ENCODE data around the gene MAGI2.

The MAGI2 gene

DNA sequence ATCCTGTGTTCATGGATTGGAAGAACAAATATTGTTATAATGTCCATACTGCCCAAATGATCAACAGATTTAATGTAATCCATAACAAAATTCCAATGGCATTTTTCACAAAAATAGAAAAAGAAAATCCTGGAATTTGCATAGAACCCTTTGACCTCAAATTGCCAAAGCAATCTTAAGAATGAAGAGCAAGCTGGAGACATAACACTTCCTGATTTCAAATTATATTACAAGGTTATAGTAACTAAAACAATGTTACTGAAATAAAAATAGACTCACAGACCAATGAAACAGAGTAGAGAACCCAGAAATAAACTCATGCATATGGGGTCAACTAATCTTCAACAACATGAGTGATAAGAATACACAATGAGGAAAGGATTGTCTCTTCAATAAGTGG lies 1352.4 kb downstream of the MAGI2 start:
- DNase-seq: no peak

DNA sequence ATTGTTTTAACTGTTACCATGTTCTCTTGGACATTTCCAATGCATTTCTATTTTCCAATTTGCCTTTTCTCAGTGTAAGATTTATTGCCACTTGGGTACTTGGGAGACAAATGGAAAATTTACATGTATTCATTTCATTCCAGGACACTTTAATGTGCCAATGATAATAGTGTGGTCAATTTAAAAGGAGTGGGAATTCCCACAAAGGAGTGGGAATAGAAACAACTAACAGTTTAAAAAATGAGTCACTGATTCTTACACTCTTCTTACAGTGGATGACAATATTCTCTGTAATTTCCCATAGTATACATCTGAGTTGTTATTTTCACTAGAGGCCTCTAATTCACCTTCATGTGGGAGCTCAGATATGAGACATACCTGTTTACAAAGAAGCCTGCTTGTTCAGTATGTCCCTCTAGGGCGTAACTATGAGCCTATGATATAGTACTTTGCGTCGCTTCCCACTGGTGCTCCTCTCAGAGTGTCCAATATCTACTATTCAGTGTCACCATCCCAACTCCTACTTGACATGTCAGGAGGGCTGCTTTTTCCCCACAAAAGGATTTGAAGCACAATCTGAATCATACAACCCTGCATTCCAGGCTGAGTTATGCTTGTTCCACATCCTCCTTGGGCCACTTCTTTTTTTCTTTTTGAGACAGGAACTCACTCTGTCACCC lies 1353.6 kb downstream of the MAGI2 start:
- no peak for DNase-seq

GRCh38 chr7:78095549-78095948 lies 1357.9 kb downstream of the MAGI2 start:
- DNase-seq: peak; percentile 31

GRCh38 chr7:78092331-78092730 lies 1361.1 kb downstream of the MAGI2 start:
- DNase-seq: no peak

- DNase-seq: no peak
These were observed 1362.9 kb downstream of the MAGI2 start for GRCh38 chr7:78090616-78091015.

DNA sequence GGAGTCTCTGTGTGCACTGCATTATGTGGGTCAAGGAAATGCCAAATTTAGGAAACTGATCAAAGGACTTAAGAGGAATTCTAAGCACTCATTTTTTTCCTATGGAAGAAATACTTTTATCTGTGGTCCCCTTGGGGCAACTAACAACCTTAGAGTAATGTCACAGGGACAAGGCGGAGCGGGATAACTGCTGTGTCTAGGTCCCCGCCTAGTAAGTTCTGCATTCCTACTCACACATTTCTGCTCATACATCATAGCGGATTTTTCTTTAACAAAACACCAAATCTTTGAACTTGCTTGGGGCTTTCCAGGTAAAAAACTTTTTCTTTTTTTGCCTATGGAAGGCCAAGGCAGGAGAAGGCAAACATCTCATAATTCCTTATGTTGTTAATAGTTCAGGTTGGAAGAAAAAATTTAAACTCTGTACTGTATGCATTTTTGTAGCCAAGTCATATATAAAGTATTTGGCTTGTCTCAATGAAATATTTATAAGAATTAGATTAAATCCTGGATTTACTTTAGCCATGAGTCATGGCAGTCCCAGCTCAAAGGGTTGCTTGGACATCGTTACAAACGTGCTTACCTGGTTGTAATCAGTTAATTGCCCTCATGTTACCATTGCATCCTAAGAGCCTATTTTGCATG lies 1369.9 kb downstream of the MAGI2 start:
- no peak for DNase-seq

- no peak for DNase-seq
These were observed 1370.9 kb downstream of the MAGI2 start for GRCh38 chr7:78082556-78082955.

DNA sequence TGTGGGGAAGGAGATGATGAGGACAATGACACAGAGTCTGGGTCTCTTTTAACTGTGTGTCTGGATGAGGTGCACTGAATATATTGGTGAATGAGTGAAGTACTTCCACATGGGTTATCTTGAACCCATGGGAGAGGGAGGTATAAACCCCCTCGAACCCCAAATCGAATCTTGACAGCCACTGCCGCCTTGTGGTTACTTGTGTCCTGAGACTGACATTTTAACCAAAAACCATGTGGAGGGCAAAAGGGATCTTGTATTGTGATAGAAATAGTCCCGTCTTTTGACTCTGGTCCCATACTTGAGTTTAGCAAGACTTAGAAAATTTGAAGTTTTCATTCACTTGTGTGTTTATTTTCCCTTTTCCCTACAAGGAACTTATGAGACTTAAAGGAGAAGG lies 1371.6 kb downstream of the MAGI2 start:
- no peak for DNase-seq

- no peak for DNase-seq
These were observed 1372.1 kb downstream of the MAGI2 start for GRCh38 chr7:78081344-78081743.

GRCh38 chr7:78080811-78081210 lies 1372.7 kb downstream of the MAGI2 start:
- DNase-seq: no peak

DNA sequence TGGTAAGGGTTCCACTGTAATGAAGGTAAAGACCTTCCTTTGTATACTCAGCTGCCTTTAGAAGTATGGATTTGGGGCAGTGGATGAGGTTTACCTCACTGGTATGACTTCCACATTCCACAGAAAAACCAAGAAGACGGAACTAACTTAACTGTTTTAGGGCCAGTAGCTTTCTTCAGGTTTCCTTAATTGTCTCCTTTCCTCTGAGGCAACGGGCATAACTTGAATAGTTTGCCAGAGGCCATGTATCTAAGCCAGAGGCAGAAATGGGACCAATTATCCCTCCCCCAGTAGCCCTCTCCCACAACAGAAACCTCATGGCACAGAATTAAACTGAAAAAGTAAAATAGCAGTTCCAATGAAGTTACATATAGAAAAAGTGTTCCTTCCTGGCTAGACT lies 1373.2 kb downstream of the MAGI2 start:
- DNase-seq: no peak

- no peak for DNase-seq
These were observed 1378.8 kb downstream of the MAGI2 start for GRCh38 chr7:78074713-78075112.

- no peak for DNase-seq
These were observed 1379.7 kb downstream of the MAGI2 start for GRCh38 chr7:78073609-78074382.

GRCh38 chr7:78072201-78072590 lies 1381.3 kb downstream of the MAGI2 start:
- DNase-seq: no peak

DNA sequence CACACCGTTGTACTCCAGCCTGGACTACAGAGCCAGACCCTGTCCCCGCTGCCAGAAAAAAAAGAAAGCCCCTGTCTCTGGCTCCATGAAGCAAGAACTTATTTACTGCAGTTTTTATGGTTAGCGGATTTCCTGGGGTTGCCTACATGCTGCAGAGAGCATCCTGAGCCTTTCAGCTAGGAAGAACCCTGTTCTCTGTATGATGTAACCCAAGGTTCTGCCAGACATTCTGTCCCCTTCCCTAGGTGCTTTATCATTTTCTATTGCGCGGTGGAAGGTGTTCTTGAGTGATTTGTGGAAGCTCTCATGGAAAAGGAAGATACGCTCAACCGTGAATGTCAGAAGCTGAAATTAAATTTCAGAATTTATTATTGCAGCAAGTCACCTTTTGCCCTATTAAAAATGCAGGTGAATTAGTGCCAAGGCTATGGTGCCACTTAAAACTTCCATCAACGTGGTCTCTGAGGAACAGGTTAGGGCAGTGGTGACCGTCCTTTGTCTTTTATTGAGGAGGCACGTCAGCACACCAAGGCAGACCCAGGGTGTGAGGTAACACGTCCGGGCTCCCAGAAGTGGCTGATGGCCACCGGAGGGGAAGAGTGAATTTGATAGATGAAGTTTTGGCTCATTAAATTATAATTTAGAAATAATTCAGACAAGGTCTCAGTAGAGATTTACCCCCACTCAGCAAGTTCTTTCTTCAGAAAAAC lies 1381.8 kb downstream of the MAGI2 start:
- DNase-seq: no peak

GRCh38 chr7:78066599-78066998 lies 1386.9 kb downstream of the MAGI2 start:
- DNase-seq: peak; percentile 50

DNA sequence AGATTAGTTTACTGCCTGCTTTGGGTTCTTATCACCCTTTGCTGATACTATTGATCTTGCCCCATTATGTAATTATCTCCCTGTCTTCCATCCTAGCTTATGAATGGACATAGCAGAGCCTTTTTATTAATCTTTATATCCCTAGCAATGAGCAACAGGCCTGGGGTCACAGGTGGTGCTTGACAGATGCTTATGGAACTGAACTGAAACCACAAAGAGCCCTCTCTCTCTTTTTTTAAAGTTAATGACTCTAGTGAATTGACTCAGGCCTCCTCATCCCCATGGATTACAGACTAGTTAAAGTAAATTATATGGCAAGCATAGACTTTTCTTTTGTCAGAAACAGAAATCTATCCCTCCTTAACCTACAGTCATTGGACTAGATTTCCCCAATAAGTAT lies 1389.7 kb downstream of the MAGI2 start:
- DNase-seq: no peak

DNA sequence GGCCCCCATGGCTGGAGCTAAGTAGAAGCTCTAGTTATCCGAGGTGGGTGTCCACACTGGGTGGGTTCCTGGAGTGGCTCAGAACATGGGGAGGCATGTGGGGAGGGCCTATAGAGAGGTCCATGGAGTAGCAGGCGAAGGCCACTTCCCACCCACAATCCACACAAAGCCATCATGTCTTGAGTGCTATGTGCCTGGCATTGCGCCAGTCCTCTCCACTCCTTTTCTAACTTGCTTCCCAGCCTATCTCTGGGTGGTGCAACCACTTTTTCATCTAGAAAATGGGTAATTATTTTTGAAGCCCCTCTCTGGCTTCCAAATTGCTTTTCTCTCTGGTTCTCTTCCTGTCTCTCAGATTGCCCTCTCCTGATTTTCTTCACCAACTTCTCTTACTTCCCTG lies 1391.3 kb downstream of the MAGI2 start:
- no peak for DNase-seq

GRCh38 chr7:78057571-78057970 lies 1395.9 kb downstream of the MAGI2 start:
- no peak for DNase-seq

- DNase-seq: peak; percentile 77
These were observed 1397.9 kb downstream of the MAGI2 start for GRCh38 chr7:78055599-78055998.

- no peak for DNase-seq
These were observed 1398.4 kb downstream of the MAGI2 start for GRCh38 chr7:78055001-78055573.

DNA sequence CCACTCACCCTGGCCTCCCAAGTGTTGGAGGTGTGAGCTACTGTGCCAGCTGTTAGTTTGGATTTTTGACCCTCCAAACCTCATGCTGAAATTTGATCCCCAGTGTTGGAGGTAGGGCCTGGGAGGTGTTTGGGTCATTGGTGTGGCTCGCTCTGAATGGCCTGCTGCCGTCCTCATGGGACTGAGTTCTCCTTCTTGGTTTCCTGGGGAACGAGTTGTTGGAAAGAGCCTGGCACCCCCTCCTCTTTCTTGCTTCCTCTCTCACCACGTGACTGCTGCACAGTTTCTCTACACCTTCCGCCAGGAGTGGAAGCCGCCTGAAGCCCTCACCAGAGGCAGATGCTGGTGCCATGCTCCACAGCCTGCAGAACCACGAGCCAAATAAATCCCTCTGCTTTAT lies 1401.4 kb downstream of the MAGI2 start:
- no peak for DNase-seq

DNA sequence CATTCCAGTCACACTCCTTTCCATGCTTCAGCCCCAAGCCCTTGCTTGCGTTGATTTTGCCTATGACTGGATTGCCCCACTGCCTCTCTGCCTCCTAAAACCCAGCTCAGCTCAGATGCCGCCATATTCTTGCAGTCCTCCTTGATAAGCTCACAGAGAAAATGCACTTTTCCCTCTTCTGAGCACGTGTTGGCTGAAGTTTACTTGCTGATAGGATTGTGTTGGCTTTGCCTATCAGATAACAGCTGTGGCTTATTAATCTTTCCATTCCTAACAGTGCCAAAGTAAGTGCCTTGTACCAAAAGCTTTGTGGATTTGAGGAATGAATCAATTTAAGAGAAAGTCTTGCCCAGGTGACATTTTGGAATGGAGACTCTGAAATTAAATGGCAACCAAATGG lies 1405.7 kb downstream of the MAGI2 start:
- no peak for DNase-seq
